T47D (cell line): ENCODE data around the gene RGS3.

ENCODE experiments used
- DNase-seq, 2 experiments: peaks; one replicate each; pipeline versions ENCODE4 v3.0.0 to v3.0.0-alpha.2; 2011 to 2012; ENCODE audit warnings: low read depth in 1 of 2, low spot score in 1 of 2
- JUND ChIP-seq: IDR thresholded peaks from 2 replicates; pipeline ENCODE4 v1.6.1; 2012; ENCODE audit warnings: low read depth
- in situ Hi-C: cut with HindIII; loops from 2 replicates; pipeline ENCODE4 v1.10.0; 2016; ENCODE audit warnings: low sequenced_read_pairs, low pct_unique_long_range_greater_than_20kb

RGS3 gene

GRCh38 chr9:113523421-113524141 lies 60.1 kb downstream of the RGS3 start:
- in situ Hi-C loops, result no loop called here
- no peak for DNase-seq
- no peak for TF ChIP-seq JUND

DNA sequence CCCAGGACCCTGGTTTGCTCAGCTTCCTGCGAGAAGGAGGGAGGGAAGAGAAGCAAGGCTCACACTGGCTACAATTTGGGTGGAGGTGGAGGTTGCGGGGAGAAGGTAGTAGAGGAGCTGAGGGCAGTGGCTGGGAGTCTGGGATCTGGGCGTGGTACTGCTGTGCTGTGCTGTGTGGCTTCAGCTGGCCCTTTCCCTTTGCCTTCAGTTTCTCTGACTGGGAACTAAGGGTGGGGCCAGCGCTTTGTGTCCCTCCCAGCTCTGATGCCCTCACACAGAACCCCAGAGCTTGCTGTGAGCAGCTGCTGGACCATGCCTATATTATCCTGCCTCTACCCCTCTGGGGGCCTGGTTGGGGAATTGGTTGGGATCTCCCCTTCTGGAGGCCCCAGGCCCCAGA lies 60.9 kb downstream of the RGS3 start:
- in situ Hi-C loops, result no loop called here
- no peak for TF ChIP-seq JUND
- DNase-seq, result no peak

- TF ChIP-seq JUND, result no peak
- no peak for DNase-seq
- in situ Hi-C loops, result no loop called here
Measured at GRCh38 chr9:113525205-113525604, 61.7 kb downstream of the RGS3 start.

GRCh38 chr9:113525831-113526230 lies 62.3 kb downstream of the RGS3 start:
- no peak for DNase-seq
- no peak for TF ChIP-seq JUND
- in situ Hi-C loops, result no loop called here

DNA sequence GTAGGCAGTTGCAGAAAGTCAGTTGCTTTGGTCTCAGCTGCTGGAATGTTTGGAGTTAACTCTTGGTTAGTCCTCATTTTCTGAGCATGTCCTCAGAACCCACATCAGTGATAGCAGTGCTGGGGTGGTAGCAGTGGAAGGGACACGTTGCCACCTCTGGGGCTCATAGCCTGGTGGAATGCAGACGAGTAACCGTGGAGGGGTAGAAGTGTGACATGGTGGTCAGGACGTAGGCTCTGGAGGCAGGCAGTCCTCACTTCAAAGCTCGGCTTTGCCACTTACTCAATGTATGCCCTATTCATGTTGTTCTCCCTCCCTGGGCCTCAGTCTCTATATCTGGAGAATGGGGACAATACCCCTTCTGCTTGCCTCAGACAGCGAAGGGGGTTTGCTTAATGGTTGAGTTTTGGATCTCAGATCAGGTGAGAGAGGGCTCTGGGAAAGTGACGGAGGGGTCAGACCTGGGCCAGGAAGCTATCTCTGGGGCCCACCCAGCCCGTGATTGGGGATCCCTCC lies 62.8 kb downstream of the RGS3 start:
- no peak for TF ChIP-seq JUND
- in situ Hi-C loops, result no loop called here
- DNase-seq, result no peak

- in situ Hi-C loops, result no loop called here
- no peak for DNase-seq
- TF ChIP-seq JUND, result no peak
Measured at GRCh38 chr9:113526841-113527240, 63.3 kb downstream of the RGS3 start.

DNA sequence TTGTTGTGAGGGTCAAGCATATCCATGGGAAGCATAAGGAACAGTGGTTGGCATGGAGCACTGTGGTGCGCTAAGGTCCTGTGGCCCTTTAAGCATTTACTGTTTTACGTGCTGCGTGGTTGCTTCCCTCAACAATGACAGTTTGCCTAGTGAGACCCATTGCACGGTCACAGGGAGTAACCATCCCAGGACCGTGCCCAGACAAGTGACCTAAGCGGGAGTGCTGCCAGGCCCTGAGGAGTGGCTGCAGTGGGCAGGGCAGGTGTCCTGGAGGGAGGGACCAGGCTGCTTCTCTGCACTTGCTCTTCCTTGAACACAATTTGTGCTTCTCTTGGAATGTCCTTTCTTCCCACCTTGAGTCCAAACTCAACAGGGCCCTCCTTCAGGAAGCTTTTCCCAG lies 64.6 kb downstream of the RGS3 start:
- DNase-seq, result no peak
- no peak for TF ChIP-seq JUND

DNA sequence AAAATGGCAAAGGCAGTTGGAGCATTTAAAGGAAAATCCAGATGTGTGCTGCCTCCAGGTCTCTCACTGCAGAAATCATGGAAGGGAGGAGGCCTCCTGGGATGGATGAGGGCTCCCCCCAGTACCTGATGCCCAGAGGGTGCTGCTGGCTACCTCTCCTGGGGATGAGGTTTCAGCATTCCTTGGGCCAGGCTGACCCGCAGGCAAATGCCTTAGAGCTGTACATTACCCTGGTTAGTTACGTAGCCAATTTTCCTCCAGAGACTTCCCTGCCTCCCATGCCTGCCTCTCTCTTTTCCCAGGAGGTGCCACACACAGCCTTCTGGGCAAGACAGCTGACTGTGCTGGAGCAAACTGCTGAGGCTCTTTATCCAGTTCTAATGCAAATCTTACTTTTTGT lies 65.3 kb downstream of the RGS3 start:
- no peak for TF ChIP-seq JUND
- in situ Hi-C loops, result no loop called here
- no peak for DNase-seq

More for the DNA sequence above, 64.6 kb downstream of the RGS3 start:
- in situ Hi-C loops, result no loop called here

- TF ChIP-seq JUND, result no peak
- in situ Hi-C loops, result no loop called here
Measured at GRCh38 chr9:113529336-113530009, 65.9 kb downstream of the RGS3 start.

GRCh38 chr9:113530022-113530635 lies 66.6 kb downstream of the RGS3 start:
- no peak for TF ChIP-seq JUND
- in situ Hi-C loops, result no loop called here
- DNase-seq, result no peak

More at GRCh38 chr9:113529336-113530009, 65.9 kb downstream of the RGS3 start:
- no peak for DNase-seq

DNA sequence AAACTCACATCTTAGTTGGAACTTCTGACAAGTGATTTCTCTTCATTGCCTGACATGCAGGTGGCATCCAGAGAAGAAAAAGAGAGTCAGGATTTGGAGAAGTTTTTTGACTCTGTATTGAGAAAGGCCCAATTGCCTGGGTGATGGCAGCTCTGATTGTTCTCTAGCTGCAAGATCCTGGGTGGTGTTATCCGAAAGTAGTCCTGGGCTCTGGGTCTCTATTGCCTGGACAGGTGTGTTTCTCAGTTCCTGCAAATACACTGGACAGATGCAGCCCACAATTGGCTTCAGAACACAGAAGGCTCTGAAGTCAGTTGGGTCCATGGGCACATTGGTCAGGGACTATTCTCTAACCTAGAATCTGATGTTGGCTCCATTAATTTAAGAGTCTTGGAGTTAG lies 67.4 kb downstream of the RGS3 start:
- no peak for TF ChIP-seq JUND
- no peak for DNase-seq
- in situ Hi-C loops, result no loop called here

- no peak for DNase-seq
- in situ Hi-C loops, result no loop called here
- TF ChIP-seq JUND, result no peak
Measured at GRCh38 chr9:113531919-113532808, 68.6 kb downstream of the RGS3 start.

- no peak for DNase-seq
- in situ Hi-C loops, result no loop called here
- TF ChIP-seq JUND, result no peak
Measured at GRCh38 chr9:113532809-113533190, 69.3 kb downstream of the RGS3 start.
